WTC11 (cell line): ENCODE data around the gene ADGRB3. TPM values are rescaled to one million over a fixed set of nuclear protein-coding genes. Genes with fewer than 3 reads are reported as not detected.

Source experiments
- ATAC-seq: fragments of 200-7000 bp; cut with Tn5 transposase; 2 replicates; pipeline ENCODE4 v1.10.0; 2021; ENCODE audit warnings: mild to moderate bottlenecking, moderate library complexity
- CTCF ChIA-PET: fragments of 300-600 bp; sonication (Branson Sonifier 250); formaldehyde crosslinking; loops from one replicate; lab custom pipeline; 2021; ENCODE audit warnings: antibody characterized with exemption; lab: Charles Lee
- POLR2A ChIA-PET: fragments of 350-600 bp; sonication (Branson Sonifier 250); formaldehyde crosslinking; loops from one replicate; lab custom pipeline; 2021; ENCODE audit warnings: antibody characterized with exemption; lab: Charles Lee
- DNase-seq: peaks from one replicate; pipeline ENCODE4 v3.0.0; 2021; ENCODE audit warnings: low spot score
- H3K27ac Mint-ChIP-seq: 2 replicates; pipeline ENCODE4 v1.8.0; 2021; ENCODE audit warnings: mixed read lengths
- H3K27me3 Mint-ChIP-seq: 2 replicates; pipeline ENCODE4 v1.8.0; 2021; ENCODE audit warnings: low read depth, mild to moderate bottlenecking, moderate library complexity, mixed read lengths
- H3K36me3 Mint-ChIP-seq: 2 replicates; pipeline ENCODE4 v1.8.0; 2021; ENCODE audit warnings: mixed read lengths
- H3K4me1 Mint-ChIP-seq: 2 replicates; pipeline ENCODE4 v1.8.0; 2022; ENCODE audit warnings: mixed read lengths
- H3K4me3 Mint-ChIP-seq: 2 replicates; pipeline ENCODE4 v1.8.0; 2021; ENCODE audit warnings: mild to moderate bottlenecking, moderate library complexity, mixed read lengths
- H3K9me3 Mint-ChIP-seq: 2 replicates; pipeline ENCODE4 v1.8.0; 2021; ENCODE audit warnings: mixed read lengths
- ESRRA ChIP-seq: sonication (generic); formaldehyde crosslinking; IDR thresholded peaks from 2 replicates; pipeline ENCODE4 v1.8.1; 2022; ENCODE audit warnings: mild to moderate bottlenecking, missing genetic modification reagents, borderline replicate concordance
- ETV6 ChIP-seq: sonication (generic); formaldehyde crosslinking; IDR thresholded peaks from 2 replicates; pipeline ENCODE4 v1.8.1; 2022; ENCODE audit warnings: mild to moderate bottlenecking, missing genetic modification reagents
- IRF2 ChIP-seq: sonication (generic); formaldehyde crosslinking; IDR thresholded peaks from 2 replicates; pipeline ENCODE4 v1.8.0; 2022; ENCODE audit warnings: low read depth, missing genetic modification reagents, borderline replicate concordance
- NFE2L1 ChIP-seq: sonication (generic); formaldehyde crosslinking; IDR thresholded peaks from 2 replicates; pipeline ENCODE4 v1.8.1; 2023; ENCODE audit warnings: missing genetic modification reagents
- PRDM15 ChIP-seq: sonication (generic); formaldehyde crosslinking; IDR thresholded peaks from 2 replicates; pipeline ENCODE4 v1.8.0; 2022; ENCODE audit warnings: missing genetic modification reagents
- PREB ChIP-seq: sonication (generic); formaldehyde crosslinking; IDR thresholded peaks from 2 replicates; pipeline ENCODE4 v1.8.1; 2022; ENCODE audit warnings: mild to moderate bottlenecking, missing genetic modification reagents, moderate library complexity, borderline replicate concordance
- SMAD3 ChIP-seq: sonication (generic); formaldehyde crosslinking; IDR thresholded peaks from 2 replicates; pipeline ENCODE4 v1.8.0; 2022; ENCODE audit warnings: missing genetic modification reagents, mild to moderate bottlenecking, borderline replicate concordance
- SMAD4 ChIP-seq: sonication (generic); formaldehyde crosslinking; IDR thresholded peaks from 2 replicates; pipeline ENCODE4 v1.8.0; 2022; ENCODE audit warnings: mild to moderate bottlenecking, missing genetic modification reagents
- STAT6 ChIP-seq: sonication (generic); formaldehyde crosslinking; conservative IDR thresholded peaks from 2 replicates; pipeline ENCODE4 v1.8.1; 2023; ENCODE audit warnings: mild to moderate bottlenecking, low read depth, missing genetic modification reagents, moderate library complexity
- TEAD1 ChIP-seq: sonication (generic); formaldehyde crosslinking; IDR thresholded peaks from 2 replicates; pipeline ENCODE4 v1.8.0; 2022; ENCODE audit warnings: mild to moderate bottlenecking, missing genetic modification reagents
- TP53 ChIP-seq: sonication (generic); formaldehyde crosslinking; IDR thresholded peaks from 2 replicates; pipeline ENCODE4 v1.8.1; 2023; ENCODE audit warnings: mild to moderate bottlenecking, missing genetic modification reagents
- ZNF219 ChIP-seq: sonication (generic); formaldehyde crosslinking; IDR thresholded peaks from 2 replicates; pipeline ENCODE4 v1.8.0; 2023; ENCODE audit warnings: missing genetic modification reagents, mild to moderate bottlenecking, borderline replicate concordance
- total RNA-seq: library from RNA; stranded (reverse); gene quantifications from 3 replicates; pipeline ENCODE4 v1.2.3, GENCODE V29; 2021
- TF ChIP-seq, protein P1 (sequence below): sonication (generic); formaldehyde crosslinking; IDR thresholded peaks from 2 replicates; pipeline ENCODE4 v1.8.0; 2023; ENCODE audit warnings: mild to moderate bottlenecking, missing genetic modification reagents
- TF ChIP-seq, protein P2 (sequence below): sonication (generic); formaldehyde crosslinking; IDR thresholded peaks from 2 replicates; pipeline ENCODE4 v1.8.1; 2023; ENCODE audit warnings: mild to moderate bottlenecking, missing genetic modification reagents, moderate library complexity
- TF ChIP-seq, protein P3 (sequence below): sonication (generic); formaldehyde crosslinking; IDR thresholded peaks from 2 replicates; pipeline ENCODE4 v1.8.0; 2023; ENCODE audit warnings: missing genetic modification reagents, mild to moderate bottlenecking, borderline replicate concordance

Gene ADGRB3
- total RNA-seq, 1 experiment from 2014 or later = 1.9 TPM

- DNase-seq (no peak), ATAC-seq (no peak)
- Mint-ChIP-seq H3K4me3 (no peak overlapping the region), H3K9me3 (peaks cover 20% of the 10 kb centered on the region), H3K4me1 (no peaks in the 10 kb centered on the region), H3K27me3 (no peaks in the 10 kb centered on the region), H3K36me3 (no peaks in the 10 kb centered on the region), H3K27ac (no peak overlapping the region)
- TF ChIP-seq TP53 (CRISPR knock-in tag) (no peak), TEAD1 (CRISPR knock-in tag) (no peak), STAT6 (no peak), SMAD3 (CRISPR knock-in tag) (no peak)
- ChIA-PET POLR2A (no interaction called here), CTCF (no interaction called here)
Measured at GRCh38 chr6:69416776-69417175, 781.7 kb downstream of the ADGRB3 start.

DNA sequence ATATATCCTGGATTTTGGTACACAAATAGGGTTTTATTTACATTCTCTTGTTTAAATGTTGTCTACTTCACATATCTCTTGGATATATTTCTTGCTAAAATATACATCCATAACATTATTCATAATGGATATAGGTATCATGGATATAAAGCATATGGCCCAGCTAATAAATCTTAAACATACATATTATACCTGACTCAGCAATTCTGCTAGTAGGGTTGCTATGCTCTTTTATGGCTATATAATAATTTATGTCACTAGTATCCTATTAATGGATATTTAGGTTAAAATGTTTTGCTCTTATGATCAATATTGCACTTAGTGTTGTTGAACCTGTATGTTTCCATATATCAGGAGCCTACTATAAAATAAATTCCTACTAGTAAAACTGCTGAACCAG lies 786.2 kb downstream of the ADGRB3 start:
- ChIA-PET POLR2A (no interaction called here), CTCF (no interaction called here)
- H3K36me3 Mint-ChIP-seq = no peaks in the 10 kb centered on the region
- H3K9me3 Mint-ChIP-seq = no peaks in the 10 kb centered on the region
- H3K27me3 Mint-ChIP-seq = no peaks in the 10 kb centered on the region
- DNase-seq (no peak), ATAC-seq (no peak)
- no peak overlapping the region for H3K4me3 Mint-ChIP-seq
- H3K4me1 Mint-ChIP-seq = peaks cover 12% of the 10 kb centered on the region; the same call in 1 of the 2 replicates
- H3K27ac Mint-ChIP-seq = no peak overlapping the region
- TF ChIP-seq ESRRA (CRISPR knock-in tag) (no peak), IRF2 (CRISPR knock-in tag) (no peak), PREB (CRISPR knock-in tag) (no peak), STAT6 (no peak), SMAD4 (CRISPR knock-in tag) (no peak), PRDM15 (CRISPR knock-in tag) (no peak), ZNF219 (CRISPR knock-in tag) (no peak), TEAD1 (CRISPR knock-in tag) (no peak), NFE2L1 (CRISPR knock-in tag) (no peak), ETV6 (no peak)
- TF ChIP-seq, protein P1, sequence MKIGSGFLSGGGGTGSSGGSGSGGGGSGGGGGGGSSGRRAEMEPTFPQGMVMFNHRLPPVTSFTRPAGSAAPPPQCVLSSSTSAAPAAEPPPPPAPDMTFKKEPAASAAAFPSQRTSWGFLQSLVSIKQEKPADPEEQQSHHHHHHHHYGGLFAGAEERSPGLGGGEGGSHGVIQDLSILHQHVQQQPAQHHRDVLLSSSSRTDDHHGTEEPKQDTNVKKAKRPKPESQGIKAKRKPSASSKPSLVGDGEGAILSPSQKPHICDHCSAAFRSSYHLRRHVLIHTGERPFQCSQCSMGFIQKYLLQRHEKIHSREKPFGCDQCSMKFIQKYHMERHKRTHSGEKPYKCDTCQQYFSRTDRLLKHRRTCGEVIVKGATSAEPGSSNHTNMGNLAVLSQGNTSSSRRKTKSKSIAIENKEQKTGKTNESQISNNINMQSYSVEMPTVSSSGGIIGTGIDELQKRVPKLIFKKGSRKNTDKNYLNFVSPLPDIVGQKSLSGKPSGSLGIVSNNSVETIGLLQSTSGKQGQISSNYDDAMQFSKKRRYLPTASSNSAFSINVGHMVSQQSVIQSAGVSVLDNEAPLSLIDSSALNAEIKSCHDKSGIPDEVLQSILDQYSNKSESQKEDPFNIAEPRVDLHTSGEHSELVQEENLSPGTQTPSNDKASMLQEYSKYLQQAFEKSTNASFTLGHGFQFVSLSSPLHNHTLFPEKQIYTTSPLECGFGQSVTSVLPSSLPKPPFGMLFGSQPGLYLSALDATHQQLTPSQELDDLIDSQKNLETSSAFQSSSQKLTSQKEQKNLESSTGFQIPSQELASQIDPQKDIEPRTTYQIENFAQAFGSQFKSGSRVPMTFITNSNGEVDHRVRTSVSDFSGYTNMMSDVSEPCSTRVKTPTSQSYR (CRISPR knock-in tag) = no peak
- TF ChIP-seq, protein P2, sequence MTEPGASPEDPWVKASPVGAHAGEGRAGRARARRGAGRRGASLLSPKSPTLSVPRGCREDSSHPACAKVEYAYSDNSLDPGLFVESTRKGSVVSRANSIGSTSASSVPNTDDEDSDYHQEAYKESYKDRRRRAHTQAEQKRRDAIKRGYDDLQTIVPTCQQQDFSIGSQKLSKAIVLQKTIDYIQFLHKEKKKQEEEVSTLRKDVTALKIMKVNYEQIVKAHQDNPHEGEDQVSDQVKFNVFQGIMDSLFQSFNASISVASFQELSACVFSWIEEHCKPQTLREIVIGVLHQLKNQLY = no peak
- TF ChIP-seq, protein P3, sequence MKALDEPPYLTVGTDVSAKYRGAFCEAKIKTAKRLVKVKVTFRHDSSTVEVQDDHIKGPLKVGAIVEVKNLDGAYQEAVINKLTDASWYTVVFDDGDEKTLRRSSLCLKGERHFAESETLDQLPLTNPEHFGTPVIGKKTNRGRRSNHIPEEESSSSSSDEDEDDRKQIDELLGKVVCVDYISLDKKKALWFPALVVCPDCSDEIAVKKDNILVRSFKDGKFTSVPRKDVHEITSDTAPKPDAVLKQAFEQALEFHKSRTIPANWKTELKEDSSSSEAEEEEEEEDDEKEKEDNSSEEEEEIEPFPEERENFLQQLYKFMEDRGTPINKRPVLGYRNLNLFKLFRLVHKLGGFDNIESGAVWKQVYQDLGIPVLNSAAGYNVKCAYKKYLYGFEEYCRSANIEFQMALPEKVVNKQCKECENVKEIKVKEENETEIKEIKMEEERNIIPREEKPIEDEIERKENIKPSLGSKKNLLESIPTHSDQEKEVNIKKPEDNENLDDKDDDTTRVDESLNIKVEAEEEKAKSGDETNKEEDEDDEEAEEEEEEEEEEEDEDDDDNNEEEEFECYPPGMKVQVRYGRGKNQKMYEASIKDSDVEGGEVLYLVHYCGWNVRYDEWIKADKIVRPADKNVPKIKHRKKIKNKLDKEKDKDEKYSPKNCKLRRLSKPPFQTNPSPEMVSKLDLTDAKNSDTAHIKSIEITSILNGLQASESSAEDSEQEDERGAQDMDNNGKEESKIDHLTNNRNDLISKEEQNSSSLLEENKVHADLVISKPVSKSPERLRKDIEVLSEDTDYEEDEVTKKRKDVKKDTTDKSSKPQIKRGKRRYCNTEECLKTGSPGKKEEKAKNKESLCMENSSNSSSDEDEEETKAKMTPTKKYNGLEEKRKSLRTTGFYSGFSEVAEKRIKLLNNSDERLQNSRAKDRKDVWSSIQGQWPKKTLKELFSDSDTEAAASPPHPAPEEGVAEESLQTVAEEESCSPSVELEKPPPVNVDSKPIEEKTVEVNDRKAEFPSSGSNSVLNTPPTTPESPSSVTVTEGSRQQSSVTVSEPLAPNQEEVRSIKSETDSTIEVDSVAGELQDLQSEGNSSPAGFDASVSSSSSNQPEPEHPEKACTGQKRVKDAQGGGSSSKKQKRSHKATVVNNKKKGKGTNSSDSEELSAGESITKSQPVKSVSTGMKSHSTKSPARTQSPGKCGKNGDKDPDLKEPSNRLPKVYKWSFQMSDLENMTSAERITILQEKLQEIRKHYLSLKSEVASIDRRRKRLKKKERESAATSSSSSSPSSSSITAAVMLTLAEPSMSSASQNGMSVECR (CRISPR knock-in tag) = no peak
